HepG2 (cell line): ENCODE results near the gene CDK8. TPM values are rescaled to one million over a fixed set of nuclear protein-coding genes. Genes with fewer than 3 reads are reported as not detected.

Experiments used
- ATAC-seq: fragments of 200-7000 bp; cut with Tn5 transposase; 3 replicates; pipeline ENCODE4 v1.9.1; 2020; ENCODE audit warnings: mild to moderate bottlenecking, moderate library complexity
- BruUV-seq: library from RNA; stranded (reverse); fragments of 400-500 nt; replicated peaks from 2 replicates; lab custom pipeline; 2021; lab: Mats Ljungman, UMichigan
- CTCF ChIA-PET: fragments of 300-600 bp; formaldehyde crosslinking; extraction: SDS; loops from one replicate; lab custom pipeline; 2021; ENCODE audit warnings: low total read pairs, inconsistent platforms, low intra/inter-chr PET ratio; lab: Yijun Ruan, JAX
- POLR2A ChIA-PET: fragments of 350-600 bp; sonication (Branson Sonifier 250); formaldehyde crosslinking; loops from one replicate; lab custom pipeline; 2020; ENCODE audit warnings: antibody characterized with exemption, inconsistent platforms; lab: Yijun Ruan, JAX
- DNase-seq: peaks from one replicate; pipeline ENCODE4 v3.0.0-alpha.2; 2015; ENCODE audit warnings: low spot score
- FAIRE-seq: peaks from 3 replicates; lab custom pipeline; 2011; peaks lifted over from hg19 to GRCh38; lab: Jason Lieb, UNC
- H2AFZ ChIP-seq: one replicate; pipeline ENCODE4 v1.6.1; 2011; ENCODE audit warnings: low read length, inconsistent platforms
- H3K27ac ChIP-seq: fragments of 300-600 bp; 3 replicates; pipeline ENCODE4 v1.8.0; 2011; ENCODE audit warnings: mixed run types, mild to moderate bottlenecking, mixed read lengths, low read length, inconsistent platforms; ENCODE audit not compliant: insufficient read depth; ENCODE audit errors: extremely low read length
- H3K27me3 ChIP-seq, 2 experiments: fragments of 200-600 bp in 1 of 2; 2 replicates in 1 of 2; 3 replicates in 1 of 2; pipeline versions ENCODE4 v1.6.0 to v1.8.0; 2011; ENCODE audit warnings: low read length in 2 of 2, mild to moderate bottlenecking in 2 of 2, moderate library complexity in 2 of 2, inconsistent platforms in 1 of 2; ENCODE audit not compliant: insufficient read depth in 2 of 2, control insufficient read depth in 1 of 2
- H3K36me3 ChIP-seq, 2 experiments: fragments of 200-600 bp in 1 of 2; replicated peaks in 1 of 2; 2 replicates in 1 of 2; 3 replicates in 1 of 2; pipeline versions ENCODE4 v1.5.1 to v1.8.0; 2011; ENCODE audit warnings: low read length in 2 of 2, inconsistent platforms in 1 of 2; ENCODE audit not compliant: insufficient read depth in 2 of 2, control insufficient read depth in 1 of 2
- H3K4me1 ChIP-seq: 2 replicates; pipeline ENCODE4 v1.5.1; 2012; ENCODE audit warnings: low read length, inconsistent platforms; ENCODE audit not compliant: insufficient read depth
- H3K4me2 ChIP-seq: 2 replicates; pipeline ENCODE4 v1.6.0; 2011; ENCODE audit warnings: low read depth, low read length, inconsistent platforms
- H3K4me3 ChIP-seq, 3 experiments: fragments of 200-600 bp in 1 of 3; sonication (generic), shearing (Covaris generic) in 1 of 3; replicated peaks in 1 of 3; 2 replicates each; pipeline ENCODE4 v1.5.1; 2011 to 2016; ENCODE audit warnings: low read length in 3 of 3, inconsistent platforms in 2 of 3, low read depth in 2 of 3, mild to moderate bottlenecking in 2 of 3, control low read depth in 1 of 3, mixed read lengths in 1 of 3; ENCODE audit not compliant: insufficient read depth in 1 of 3
- H3K79me2 ChIP-seq: one replicate; pipeline ENCODE4 v1.6.1; 2011; ENCODE audit warnings: low read length, inconsistent platforms; ENCODE audit not compliant: insufficient read depth
- H3K9ac ChIP-seq: 2 replicates; pipeline ENCODE4 v1.6.0; 2011; ENCODE audit warnings: mild to moderate bottlenecking, low read depth, low read length, inconsistent platforms; ENCODE audit not compliant: insufficient read depth
- H3K9me3 ChIP-seq: 2 replicates; pipeline ENCODE4 v1.5.1; 2012; ENCODE audit warnings: mild to moderate bottlenecking, low read length
- H4K20me1 ChIP-seq: 2 replicates; pipeline ENCODE4 v1.6.0; 2011; ENCODE audit warnings: inconsistent platforms, mild to moderate bottlenecking, low read length, moderate library complexity; ENCODE audit not compliant: insufficient read depth
- CREB1 ChIP-seq, 2 experiments: fragments of 450-650 bp in 1 of 2; IDR thresholded peaks; 2 replicates each; pipeline ENCODE4 v1.6.1; 2016 to 2017; ENCODE audit warnings: control low read depth in 1 of 2, mild to moderate bottlenecking in 1 of 2, missing compliant biosample characterization in 1 of 2, missing genetic modification characterization in 1 of 2
- ZMAT3 ChIP-seq: sonication (generic); formaldehyde crosslinking; conservative IDR thresholded peaks from 2 replicates; pipeline ENCODE4 v1.7.0; 2021; ENCODE audit warnings: missing genetic modification reagents
- ZNF318 ChIP-seq: sonication (generic); formaldehyde crosslinking; IDR thresholded peaks from 2 replicates; pipeline ENCODE4 v1.4.0; 2020; ENCODE audit warnings: mild to moderate bottlenecking, missing genetic modification reagents
- WGBS: methylation state at CpG from one replicate; pipeline ENCODE4 v1.1.6; 2017; ENCODE audit warnings: low lambda C conversion rate; 5-methylcytosine and 5-hydroxymethylcytosine counted together
- in situ Hi-C: cut with HindIII; loops from 2 replicates; pipeline ENCODE4 v1.10.0; 2017; ENCODE audit warnings: low pct_unique_long_range_greater_than_20kb; ENCODE audit not compliant: extremely low pct_ligation_motif_present
- intact Hi-C: fragments of 100-400 bp; cut with micrococcal nuclease; formaldehyde crosslinking; loops from one replicate; pipeline ENCODE4 v1.10.0; 2022; ENCODE audit not compliant: unreplicated experiment
- polyA plus RNA-seq, 8 experiments: library from polyadenylated mRNA; depleted of rRNA in 3 of 8; stranded (reverse) in 7 of 8; unstranded in 1 of 8; fragments of >200 nt; fragmentation: Illumina TruSeq in 4 of 8; extraction: Trizol in 4 of 8; gene quantifications; 2 replicates each; pipeline versions ENCODE4 v1.2.1 to v1.2.3, GENCODE V29; 2011 to 2016; ENCODE audit warnings: low read depth in 4 of 8, missing spikeins in 1 of 8, mixed read lengths in 1 of 8; ENCODE audit not compliant: insufficient read depth in 1 of 8
- total RNA-seq, 5 experiments: library from RNA; depleted of rRNA; stranded (reverse); fragments of >200 nt; fragmentation: Illumina TruSeq; extraction: Trizol; gene quantifications; 2 replicates each; pipeline ENCODE4 v1.2.3, GENCODE V29; 2016; ENCODE audit warnings: low read depth in 1 of 5

The CDK8 gene
- total and polyA plus RNA-seq, 2 of the 13 experiments (the other 11 are each of a cell fraction or from before 2014, with no cell fraction given), result 15.8 to 16.4 TPM

- Histone ChIP-seq H3K4me3 (no peak overlapping the region), H3K9ac (no peak overlapping the region), H3K9me3 (no peaks in the 10 kb centered on the region), H3K4me2 (no peak overlapping the region), H3K27ac (no peak overlapping the region), H3K4me1 (peaks cover 7% of the 10 kb centered on the region), H4K20me1 (no peaks in the 10 kb centered on the region), H3K27me3 (no peaks in the 10 kb centered on the region), H2AFZ (no peak overlapping the region), H3K36me3 (peaks cover 0 to 2% of the 10 kb centered on the region in 2 experiments; a peak in 2 of 5 replicates), H3K79me2 (no peaks in the 10 kb centered on the region)
- in situ Hi-C loops, result no loop called here
- intact Hi-C loops, result no loop called here
- CTCF ChIA-PET, result no interaction called here
- BruUV-seq, result no TSS peak
- 92% methylated on average over 4 of the region's 4 CpGs for WGBS
- peak; percentile 72 for TF ChIP-seq CREB1 (IDR thresholded peaks at IDR 0.05)
- no peak for TF ChIP-seq CREB1 (CRISPR knock-in tag; IDR thresholded peaks at IDR 0.05)
- TF ChIP-seq ZNF318 (CRISPR knock-in tag), result no peak
- TF ChIP-seq ZMAT3, result no peak
- DNase-seq (no peak), ATAC-seq (no peak), FAIRE-seq (no peak)
- POLR2A ChIA-PET, result no interaction called here
Observed at GRCh38 chr13:26344980-26345379, 91.1 kb downstream of the CDK8 start.
